Measurements from ENCODE around the gene GPR33.

Gene GPR33

GRCh38 chr14:31487886-31488285 lies at the start of gene GPR33:
Gene GPR33 (minus strand): TSS chr14:31488039. CDS start chr14:31483965, 4,074 bp downstream.
- peaks cover 0 to 4% (median 1%) of the 10 kb centered on the region in 4 donors for H3K4me1 ChIP-seq
- no peaks in the 10 kb centered on the region for H3K36me3 ChIP-seq
- no peak for TF ChIP-seq CTCF (IDR thresholded peaks at IDR 0.05)
- DNase-seq, result no peak
- intact Hi-C loops (cut with DNase I; ENCODE audit: low total_unique reads), result no loop called here
- no peak within 1 kb of the TSS for H3K27ac ChIP-seq
- H3K4me3 ChIP-seq, result no peak within 1 kb of the TSS
- no peaks in the 10 kb centered on the region for H3K27me3 ChIP-seq
- no peaks in the 10 kb centered on the region for H3K9me3 ChIP-seq

- Histone ChIP-seq H3K4me1 (no peaks in the 10 kb centered on the region), H3K4me3 (no peak overlapping the region), H3K9me3 (no peaks in the 10 kb centered on the region), H3K27me3 (no peaks in the 10 kb centered on the region), H3K36me3 (no peaks in the 10 kb centered on the region), H3K27ac (no peak overlapping the region)
- no peak for DNase-seq
- no peak for TF ChIP-seq CTCF (IDR thresholded peaks at IDR 0.05)
- intact Hi-C loops (cut with DNase I; ENCODE audit: low total_unique reads), result no loop called here
Observed at GRCh38 chr14:31536201-31536960, 48.5 kb upstream of the GPR33 start.

- no peaks in the 10 kb centered on the region for H3K36me3 ChIP-seq
- DNase-seq, result no peak
- no peaks in the 10 kb centered on the region for H3K27me3 ChIP-seq
- no peaks in the 10 kb centered on the region for H3K9me3 ChIP-seq
- no peak overlapping the region for H3K27ac ChIP-seq
- H3K4me1 ChIP-seq, result no peaks in the 10 kb centered on the region
- no peak for TF ChIP-seq CTCF (IDR thresholded peaks at IDR 0.05)
- H3K4me3 ChIP-seq, result no peak overlapping the region
- intact Hi-C loops (cut with DNase I; ENCODE audit: low total_unique reads), result no loop called here
Observed at GRCh38 chr14:31530136-31530535, 42.3 kb upstream of the GPR33 start.

- Histone ChIP-seq H3K9me3 (no peaks in the 10 kb centered on the region), H3K4me1 (no peaks in the 10 kb centered on the region), H3K4me3 (no peak overlapping the region), H3K27ac (no peak overlapping the region), H3K27me3 (no peaks in the 10 kb centered on the region), H3K36me3 (no peaks in the 10 kb centered on the region)
- no peak for DNase-seq
- intact Hi-C loops (cut with DNase I; ENCODE audit: low total_unique reads), result no loop called here
- no peak for TF ChIP-seq CTCF (IDR thresholded peaks at IDR 0.05)
Observed at GRCh38 chr14:31529053-31529452, 41.2 kb upstream of the GPR33 start.

- TF ChIP-seq CTCF (IDR thresholded peaks at IDR 0.05), result no peak
- intact Hi-C loops (cut with DNase I; ENCODE audit: low total_unique reads), result no loop called here
- no peaks in the 10 kb centered on the region for H3K36me3 ChIP-seq
- no peaks in the 10 kb centered on the region for H3K4me1 ChIP-seq
- DNase-seq, result no peak
- no peak overlapping the region for H3K27ac ChIP-seq
- no peak overlapping the region for H3K4me3 ChIP-seq
- no peaks in the 10 kb centered on the region for H3K9me3 ChIP-seq
- H3K27me3 ChIP-seq, result no peaks in the 10 kb centered on the region
Observed at GRCh38 chr14:31527546-31527945, 39.7 kb upstream of the GPR33 start.

Data from tibial artery (tissue), 4 donors.